Loucy (cell line): Measurements from ENCODE around the gene MEGF6.

Experiments used
- H2AFZ ChIP-seq: fragments of 200-600 bp; sonication (generic); 2 replicates; pipeline ENCODE4 v1.6.0; 2016; ENCODE audit warnings: antibody characterized with exemption, mild to moderate bottlenecking, low read length, moderate library complexity
- H3F3A ChIP-seq: fragments of 200-600 bp; 2 replicates; pipeline ENCODE4 v1.6.0; 2016; ENCODE audit warnings: antibody characterized with exemption, low read depth, mild to moderate bottlenecking
- H3K27me3 ChIP-seq: fragments of 200-600 bp; sonication (generic); 2 replicates; pipeline ENCODE4 v1.6.1; 2014; ENCODE audit warnings: low read length, mild to moderate bottlenecking; ENCODE audit not compliant: insufficient read depth, poor library complexity, severe bottlenecking
- H3K36me3 ChIP-seq: fragments of 200-600 bp; sonication (generic); 2 replicates; pipeline ENCODE4 v1.6.1; 2016; ENCODE audit warnings: low read length; ENCODE audit not compliant: insufficient read depth
- H3K4me1 ChIP-seq: fragments of 200-600 bp; sonication (generic); 2 replicates; pipeline ENCODE4 v1.5.1; 2014; ENCODE audit warnings: low read length, mild to moderate bottlenecking; ENCODE audit not compliant: insufficient read depth, poor library complexity, severe bottlenecking
- H3K4me2 ChIP-seq: fragments of 200-600 bp; sonication (generic); 2 replicates; pipeline ENCODE4 v1.6.0; 2014; ENCODE audit warnings: antibody characterized with exemption, low read length, low read depth, mild to moderate bottlenecking; ENCODE audit not compliant: poor library complexity, severe bottlenecking
- H3K4me3 ChIP-seq: fragments of 200-600 bp; sonication (generic); 2 replicates; pipeline ENCODE4 v1.5.1; 2014; ENCODE audit warnings: low read length, mild to moderate bottlenecking, mixed read lengths; ENCODE audit not compliant: poor library complexity, severe bottlenecking
- H3K79me2 ChIP-seq: fragments of 200-600 bp; sonication (generic); 2 replicates; pipeline ENCODE4 v1.6.1; 2014; ENCODE audit warnings: low read length; ENCODE audit not compliant: insufficient read depth
- H3K9ac ChIP-seq: fragments of 200-600 bp; sonication (generic); 2 replicates; pipeline ENCODE4 v1.6.0; 2014; ENCODE audit warnings: mild to moderate bottlenecking, low read depth, low read length, moderate library complexity; ENCODE audit not compliant: poor library complexity, severe bottlenecking
- H3K9me2 ChIP-seq: fragments of 200-600 bp; sonication (generic); replicated peaks from 2 replicates; pipeline ENCODE4 v1.6.1; 2016; ENCODE audit warnings: low read depth, low read length, mixed read lengths
- H3K9me3 ChIP-seq: fragments of 200-600 bp; sonication (generic); 2 replicates; pipeline ENCODE4 v1.6.1; 2014; ENCODE audit warnings: mild to moderate bottlenecking, antibody characterized with exemption, low read length, low read depth; ENCODE audit not compliant: insufficient read depth
- H4K20me1 ChIP-seq: fragments of 200-600 bp; sonication (generic); 2 replicates; pipeline ENCODE4 v1.6.0; 2014; ENCODE audit warnings: antibody characterized with exemption, low read length, mild to moderate bottlenecking; ENCODE audit not compliant: insufficient read depth, poor library complexity, severe bottlenecking
- EZH2phosphoT487 ChIP-seq: fragments of 200-600 bp; IDR thresholded peaks from 2 replicates; pipeline ENCODE4 v1.6.1; 2018; ENCODE audit warnings: antibody characterized with exemption, mild to moderate bottlenecking, moderate library complexity, borderline replicate concordance
- TF ChIP-seq, protein P1 (sequence below): fragments of 200-600 bp; sonication (generic); conservative IDR thresholded peaks from 2 replicates; pipeline ENCODE4 v1.5.1; 2014; ENCODE audit warnings: mild to moderate bottlenecking, antibody characterized with exemption, low read length

Gene MEGF6

DNA sequence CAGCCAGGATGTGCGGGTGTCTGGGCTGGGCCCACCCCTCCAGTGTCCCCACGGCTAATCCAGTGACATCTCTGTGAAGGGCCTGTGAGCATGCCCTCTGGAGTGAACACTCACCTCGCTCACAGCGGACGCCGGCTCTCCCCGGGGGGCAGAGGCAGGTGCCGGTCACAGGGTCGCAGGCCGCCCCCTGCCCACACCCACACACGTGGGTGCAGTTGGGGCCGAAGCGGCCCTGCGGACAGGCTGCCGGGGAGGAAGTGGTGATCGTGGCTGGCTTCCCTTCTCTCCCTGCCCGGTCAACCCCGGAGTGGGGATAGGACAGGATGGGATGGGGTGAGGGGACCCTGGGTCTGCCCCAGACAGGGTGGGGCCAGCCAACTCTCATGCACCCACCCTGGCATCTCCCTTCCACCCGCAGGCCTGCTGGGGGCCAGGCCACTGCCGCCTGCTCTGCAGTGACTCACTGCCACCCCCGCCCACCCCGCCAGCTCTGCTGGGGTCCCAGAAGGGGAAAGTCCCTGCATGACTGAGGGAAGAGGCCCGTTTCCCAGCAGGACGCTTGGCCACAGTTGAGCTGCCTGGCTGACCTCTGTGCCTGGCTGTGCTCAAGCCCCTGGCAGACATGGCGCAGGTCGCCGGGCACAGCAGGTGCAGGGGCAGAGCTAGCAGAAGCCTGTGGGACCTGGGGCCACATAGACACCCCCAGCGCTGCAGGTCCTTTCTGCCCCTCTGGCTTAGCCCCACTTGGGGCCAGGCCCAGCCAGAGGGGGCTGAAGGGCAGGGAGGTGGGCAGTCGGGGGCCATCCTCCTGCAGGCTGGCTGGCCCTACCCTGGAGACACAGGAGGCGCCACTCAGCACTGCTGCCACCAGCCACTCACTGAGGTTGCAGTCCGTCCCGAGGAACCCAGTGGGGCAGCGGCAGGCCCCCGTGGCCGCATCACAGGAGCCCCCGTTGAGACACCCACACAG is 115.2 kb downstream of the MEGF6 start:
- Histone ChIP-seq H3F3A (no peaks in the 10 kb centered on the region), H3K9me3 (no peaks in the 10 kb centered on the region), H3K36me3 (no peaks in the 10 kb centered on the region), H3K4me2 (no peak overlapping the region), H3K9ac (no peak overlapping the region), H3K79me2 (no peaks in the 10 kb centered on the region), H3K9me2 (no peaks in the 10 kb centered on the region), H3K4me3 (no peak overlapping the region), H3K4me1 (no peaks in the 10 kb centered on the region), H3K27me3 (no peaks in the 10 kb centered on the region), H4K20me1 (no peaks in the 10 kb centered on the region), H2AFZ (no peak overlapping the region)
- no peak for TF ChIP-seq EZH2phosphoT487
- TF ChIP-seq, protein P1, sequence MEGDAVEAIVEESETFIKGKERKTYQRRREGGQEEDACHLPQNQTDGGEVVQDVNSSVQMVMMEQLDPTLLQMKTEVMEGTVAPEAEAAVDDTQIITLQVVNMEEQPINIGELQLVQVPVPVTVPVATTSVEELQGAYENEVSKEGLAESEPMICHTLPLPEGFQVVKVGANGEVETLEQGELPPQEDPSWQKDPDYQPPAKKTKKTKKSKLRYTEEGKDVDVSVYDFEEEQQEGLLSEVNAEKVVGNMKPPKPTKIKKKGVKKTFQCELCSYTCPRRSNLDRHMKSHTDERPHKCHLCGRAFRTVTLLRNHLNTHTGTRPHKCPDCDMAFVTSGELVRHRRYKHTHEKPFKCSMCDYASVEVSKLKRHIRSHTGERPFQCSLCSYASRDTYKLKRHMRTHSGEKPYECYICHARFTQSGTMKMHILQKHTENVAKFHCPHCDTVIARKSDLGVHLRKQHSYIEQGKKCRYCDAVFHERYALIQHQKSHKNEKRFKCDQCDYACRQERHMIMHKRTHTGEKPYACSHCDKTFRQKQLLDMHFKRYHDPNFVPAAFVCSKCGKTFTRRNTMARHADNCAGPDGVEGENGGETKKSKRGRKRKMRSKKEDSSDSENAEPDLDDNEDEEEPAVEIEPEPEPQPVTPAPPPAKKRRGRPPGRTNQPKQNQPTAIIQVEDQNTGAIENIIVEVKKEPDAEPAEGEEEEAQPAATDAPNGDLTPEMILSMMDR: no peak

DNA sequence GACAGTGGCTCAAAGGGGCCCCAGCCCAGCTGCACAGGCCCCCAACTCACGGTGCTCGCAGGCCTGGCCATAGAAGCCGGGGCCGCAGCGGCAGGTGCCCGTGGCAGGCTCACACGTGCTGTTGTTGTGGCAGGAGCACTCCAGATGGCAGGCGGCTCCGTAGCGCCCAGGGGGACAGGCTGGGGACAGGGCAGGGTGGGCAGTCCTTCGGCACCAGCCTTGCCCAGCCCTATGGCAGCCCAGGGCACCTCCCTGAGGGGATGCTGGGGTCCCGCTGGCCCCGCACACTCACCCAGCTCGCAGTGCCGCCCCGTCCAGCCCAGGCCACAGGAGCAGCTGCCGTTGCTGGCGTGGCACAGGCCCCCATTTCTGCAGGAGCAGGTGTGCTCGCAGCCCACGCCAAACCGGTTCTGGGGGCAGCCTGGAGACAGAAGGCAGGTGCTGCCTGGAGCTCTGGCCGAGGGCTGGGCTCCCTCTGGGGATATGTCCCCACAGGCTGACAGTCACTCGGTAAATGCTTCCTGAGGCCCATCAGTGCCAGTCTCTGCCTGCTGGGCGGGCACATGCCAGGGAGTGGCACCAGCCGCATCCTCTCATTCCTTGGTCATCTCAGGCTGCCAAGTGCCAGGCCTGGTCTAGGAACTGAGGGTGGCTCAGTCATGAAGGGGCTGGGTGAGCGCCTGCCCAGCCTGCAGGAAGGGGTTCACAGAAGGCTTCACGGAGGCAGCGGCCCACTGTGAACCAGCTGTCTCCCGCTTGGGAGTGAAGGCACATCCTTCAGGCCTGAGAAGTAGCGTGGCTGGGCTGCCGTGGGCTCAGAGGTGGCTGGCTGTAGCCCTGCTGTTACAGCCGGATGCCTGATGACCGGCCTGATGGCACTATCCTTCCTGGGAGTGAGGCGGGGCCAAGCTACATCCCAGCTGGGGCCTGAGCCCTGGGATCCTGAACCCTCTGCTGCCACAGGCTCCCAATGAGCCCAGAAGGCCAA is 116.7 kb downstream of the MEGF6 start:
- Histone ChIP-seq H3K27me3 (no peaks in the 10 kb centered on the region), H4K20me1 (no peaks in the 10 kb centered on the region), H3K4me2 (no peak overlapping the region), H3F3A (no peaks in the 10 kb centered on the region), H3K4me1 (no peaks in the 10 kb centered on the region), H3K4me3 (no peak overlapping the region), H3K79me2 (no peaks in the 10 kb centered on the region), H3K9me3 (no peaks in the 10 kb centered on the region), H3K36me3 (no peaks in the 10 kb centered on the region), H2AFZ (no peak overlapping the region), H3K9ac (no peak overlapping the region), H3K9me2 (no peaks in the 10 kb centered on the region)
- no peak for TF ChIP-seq EZH2phosphoT487
- TF ChIP-seq, protein P1: no peak

DNA sequence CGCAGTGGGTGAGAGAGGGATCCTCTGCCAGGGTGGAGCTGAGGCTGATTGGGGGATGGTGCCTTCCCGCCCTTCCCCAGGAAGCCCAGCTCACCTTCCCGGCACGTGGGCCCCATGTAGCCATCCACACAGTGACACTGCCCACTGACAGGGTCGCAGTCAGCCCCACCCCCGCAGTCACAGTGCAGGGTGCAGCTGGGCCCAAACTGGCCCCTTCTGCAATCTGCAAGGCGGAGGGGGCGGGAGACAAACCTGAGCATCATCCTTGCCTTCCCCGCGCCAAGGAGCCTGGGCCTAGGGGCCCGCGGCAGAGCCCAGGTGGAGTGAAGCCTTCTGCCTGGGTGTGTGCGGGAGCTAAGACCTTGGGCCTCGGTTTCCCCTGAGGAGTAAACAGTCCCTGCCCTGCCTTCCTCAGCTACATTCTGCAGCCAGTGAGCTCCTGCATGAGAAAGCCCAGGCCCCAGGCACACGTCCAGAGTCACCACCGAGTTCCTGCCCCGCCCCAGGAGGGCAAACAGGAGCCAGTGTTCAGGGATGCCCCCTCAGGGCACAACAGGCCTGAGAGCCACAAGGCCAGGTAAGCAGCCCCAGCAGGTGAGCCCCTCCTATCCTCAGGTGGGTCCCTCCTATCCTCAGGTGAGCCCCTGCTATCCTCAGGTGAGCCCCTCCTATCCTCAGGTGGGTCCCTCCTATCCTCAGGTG is 118.6 kb downstream of the MEGF6 start:
- H3K4me1 ChIP-seq: no peaks in the 10 kb centered on the region
- no peaks in the 10 kb centered on the region for H3K36me3 ChIP-seq
- no peaks in the 10 kb centered on the region for H4K20me1 ChIP-seq
- no peak overlapping the region for H2AFZ ChIP-seq
- no peak overlapping the region for H3K4me3 ChIP-seq
- H3K9me2 ChIP-seq: no peaks in the 10 kb centered on the region
- no peaks in the 10 kb centered on the region for H3K27me3 ChIP-seq
- TF ChIP-seq, protein P1: no peak
- no peak for TF ChIP-seq EZH2phosphoT487
- no peaks in the 10 kb centered on the region for H3K79me2 ChIP-seq
- H3K9me3 ChIP-seq: no peaks in the 10 kb centered on the region
- H3F3A ChIP-seq: no peaks in the 10 kb centered on the region
- no peak overlapping the region for H3K9ac ChIP-seq
- H3K4me2 ChIP-seq: no peak overlapping the region
